Measurements from ENCODE around the gene RPAP3.

Gene RPAP3

DNA sequence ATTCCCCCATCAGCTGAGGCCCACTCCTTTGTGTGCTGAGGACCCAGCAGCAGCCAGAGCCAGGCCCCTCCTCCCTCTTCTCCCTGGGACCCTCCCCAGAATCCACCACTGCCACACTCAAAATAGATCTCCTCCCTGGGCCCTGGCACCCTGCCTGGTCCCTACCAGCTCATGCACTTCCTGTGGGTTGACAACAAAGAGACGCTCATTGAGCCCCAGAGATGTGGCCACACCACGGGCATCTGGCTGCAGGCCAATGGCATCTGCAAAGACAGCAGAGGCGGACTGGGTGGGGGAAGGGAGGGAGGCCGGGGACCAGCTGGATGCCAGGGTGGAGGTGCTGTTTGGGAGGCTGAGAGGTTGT is 35.5 kb upstream of the RPAP3 start:
- no peak for FAIRE-seq

DNA sequence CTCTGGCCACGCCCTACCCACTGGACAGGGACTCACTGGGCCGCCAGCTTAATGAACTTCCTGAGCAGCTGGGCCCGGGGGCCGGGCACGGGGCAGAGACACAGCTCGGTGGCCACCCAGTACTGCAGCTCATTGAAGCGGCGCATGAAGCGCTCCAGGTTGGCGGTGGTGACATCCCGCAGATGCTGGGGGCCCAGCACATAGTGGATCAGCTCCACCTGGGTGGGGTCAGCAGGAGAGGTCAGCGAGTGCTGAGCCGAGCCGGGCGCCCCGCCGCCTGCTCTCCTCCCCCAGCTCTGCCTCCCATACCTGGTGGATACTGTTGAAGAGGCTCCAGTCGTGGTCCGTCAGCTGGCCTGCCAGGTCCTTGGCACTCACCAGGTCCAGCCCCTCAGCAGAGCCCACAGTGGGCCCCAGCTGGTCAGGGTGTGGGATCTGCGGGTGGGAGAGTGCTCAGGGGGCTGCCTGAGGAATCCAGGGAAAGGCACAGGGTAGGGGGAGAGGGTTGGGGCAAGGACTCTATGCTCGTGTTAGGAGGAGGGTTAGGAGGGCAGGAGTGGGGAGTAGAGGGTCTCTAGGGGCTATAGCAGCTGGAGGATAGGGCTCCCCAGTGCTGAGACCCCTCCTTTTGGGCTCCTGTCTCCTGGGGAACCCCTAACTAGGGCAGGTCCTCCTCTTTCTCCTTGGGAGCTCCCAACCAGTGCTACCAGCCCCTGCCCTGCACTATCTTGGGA is 34.9 kb upstream of the RPAP3 start:
- FAIRE-seq = no peak

DNA sequence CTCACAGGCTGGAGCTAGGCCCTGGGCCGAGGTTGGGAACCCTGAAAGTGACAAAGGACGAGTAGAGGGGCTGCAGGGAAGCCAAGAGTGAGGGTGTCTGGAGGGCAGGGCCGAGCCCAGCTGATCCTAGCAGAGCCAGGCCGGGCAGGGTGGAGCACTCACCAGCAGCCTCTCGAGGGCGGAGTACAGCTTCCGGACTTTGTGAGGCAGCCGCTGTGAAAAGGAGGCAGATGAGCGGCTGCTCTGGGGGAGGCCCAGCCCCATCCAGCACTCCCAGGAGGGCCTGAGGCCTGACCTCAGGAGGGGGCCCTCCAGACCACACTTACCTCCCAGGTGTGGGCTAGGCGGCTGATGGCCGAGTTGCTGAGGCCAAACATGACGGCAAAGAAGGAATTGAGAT is 34.1 kb upstream of the RPAP3 start:
- no peak for FAIRE-seq

DNA sequence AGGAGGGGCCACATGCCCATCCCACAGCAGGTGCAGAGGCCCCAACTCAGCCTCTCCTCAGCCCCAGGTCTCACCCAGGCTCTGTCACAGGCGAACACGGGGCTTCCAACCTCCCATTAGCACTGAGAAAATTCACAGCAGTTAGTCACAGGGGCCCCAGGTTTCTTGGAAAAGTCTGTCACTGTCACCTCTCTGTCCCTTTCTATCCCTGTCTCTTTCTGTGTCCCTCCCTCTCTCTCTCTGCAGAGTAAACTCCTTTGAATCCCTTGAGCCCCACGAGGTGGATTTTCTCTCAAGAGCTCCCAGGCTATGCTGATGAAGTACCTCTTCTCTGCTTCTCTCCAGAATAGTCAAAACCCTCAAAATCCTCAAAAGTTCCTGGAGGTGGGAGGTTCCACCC is 33.5 kb upstream of the RPAP3 start:
- FAIRE-seq = no peak

GRCh38 chr12:47737936-47738594 is 32.2 kb upstream of the RPAP3 start:
- no peak for FAIRE-seq

GRCh38 chr12:47736877-47737676 is 31.2 kb upstream of the RPAP3 start:
- FAIRE-seq = no peak

GRCh38 chr12:47736216-47736615 is 30.4 kb upstream of the RPAP3 start:
- FAIRE-seq = no peak

DNA sequence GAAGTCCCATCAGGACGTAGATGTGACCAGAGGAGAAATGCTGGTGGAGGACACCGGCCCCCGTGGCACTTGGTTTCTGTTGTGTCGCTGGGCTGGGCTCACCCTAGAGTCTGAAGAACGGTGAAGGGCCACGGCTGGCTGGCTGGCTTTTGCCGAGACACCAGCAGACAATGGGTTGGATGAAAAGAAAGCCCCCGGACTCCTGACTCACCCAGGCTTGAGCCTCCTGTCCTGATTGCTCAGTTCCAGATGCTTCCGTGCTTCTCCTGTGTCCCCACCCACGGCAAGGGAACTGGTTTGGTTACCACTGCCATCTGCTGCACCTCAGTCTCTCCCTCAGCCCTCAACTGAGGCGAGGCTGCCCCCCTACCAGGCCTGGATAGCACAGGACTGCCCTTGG is 29.8 kb upstream of the RPAP3 start:
- no peak for FAIRE-seq

DNA sequence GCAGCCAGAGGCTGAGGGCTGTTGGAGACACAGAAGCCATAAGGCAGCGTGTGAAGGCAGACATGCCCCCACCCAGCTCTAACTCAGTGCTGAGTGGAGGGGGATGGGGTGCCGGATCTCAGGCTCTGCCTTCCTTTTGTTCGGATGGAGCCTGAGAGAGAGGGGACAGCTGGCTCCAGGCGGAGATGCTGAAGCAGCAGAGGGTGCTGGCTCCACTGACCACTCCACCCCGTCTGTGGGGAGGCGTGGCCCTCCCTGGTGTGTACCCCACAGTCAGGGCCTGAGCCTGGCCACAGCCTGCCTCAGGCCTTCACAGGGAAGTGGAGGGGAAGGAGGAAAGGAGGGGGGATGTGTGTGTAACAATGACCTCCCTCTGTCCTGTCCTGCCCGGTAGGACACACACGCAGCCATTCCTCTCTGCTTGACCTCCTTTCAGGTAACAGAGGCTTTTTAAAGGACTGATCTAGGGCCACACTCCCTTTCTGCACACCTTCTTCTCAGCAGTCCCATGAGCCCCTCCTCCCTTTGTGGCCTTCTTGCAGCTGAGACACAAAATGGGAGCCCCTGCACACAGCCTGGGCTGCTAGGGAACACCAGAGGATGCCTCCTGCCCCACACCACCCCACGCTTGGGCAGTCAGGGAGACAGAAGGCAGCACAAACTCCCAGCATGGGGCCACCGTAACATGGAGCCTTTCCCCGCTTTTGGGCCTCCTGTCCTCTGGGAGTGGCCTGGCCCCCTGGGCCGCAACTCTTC is 29.1 kb upstream of the RPAP3 start:
- FAIRE-seq = no peak

GRCh38 chr12:47733142-47733541 is 27.3 kb upstream of the RPAP3 start:
- FAIRE-seq = no peak

GRCh38 chr12:47732504-47732903 is 26.7 kb upstream of the RPAP3 start:
- FAIRE-seq = no peak

DNA sequence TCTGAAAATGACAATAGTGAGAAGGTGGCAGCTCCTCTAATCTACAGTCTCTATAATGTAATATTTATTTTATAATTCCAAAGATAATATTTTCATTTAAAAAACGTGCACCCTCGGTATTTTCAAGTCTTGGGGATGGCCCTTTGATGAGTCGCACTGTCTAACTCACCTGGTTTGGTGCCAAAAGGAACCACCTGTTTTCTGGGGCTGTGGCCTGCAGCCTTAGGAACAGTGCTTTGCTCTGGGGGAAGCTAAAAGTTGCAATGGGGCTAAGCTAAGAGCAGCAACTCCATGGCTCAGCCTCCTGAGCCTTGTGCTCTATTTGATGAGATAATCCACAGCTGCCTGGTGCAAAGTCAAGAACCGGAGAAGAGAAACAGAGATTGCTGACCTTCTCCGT is 25.9 kb upstream of the RPAP3 start:
- FAIRE-seq = no peak

GRCh38 chr12:47730341-47730744 is 24.5 kb upstream of the RPAP3 start:
- no peak for FAIRE-seq

DNA sequence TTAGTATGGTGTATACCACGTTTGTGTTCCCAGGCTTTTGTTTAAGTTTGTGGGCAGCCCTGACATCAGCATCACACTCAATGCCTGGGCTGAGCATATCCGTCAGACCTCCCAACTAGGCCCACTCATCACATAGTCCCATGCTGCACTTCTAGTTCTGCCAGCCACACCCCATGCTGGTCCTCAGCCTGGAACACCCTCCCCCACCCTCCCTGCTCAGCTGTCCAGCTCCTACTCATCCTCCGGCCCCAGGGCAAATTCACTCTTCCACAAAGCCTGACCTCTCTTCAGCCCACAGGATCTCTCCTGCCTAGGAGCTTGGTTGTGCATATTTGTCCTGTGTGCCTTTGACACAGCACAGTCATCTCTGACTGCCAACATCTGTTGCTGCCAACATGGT is 23.4 kb upstream of the RPAP3 start:
- no peak for FAIRE-seq

GRCh38 chr12:47725893-47726292 is 20.1 kb upstream of the RPAP3 start:
- FAIRE-seq = no peak

- no peak for FAIRE-seq
Measured at GRCh38 chr12:47725091-47725772, 19.4 kb upstream of the RPAP3 start, which contains the start of gene ENDOU. TSS of gene ENDOU (minus strand) at chr12:47725490. CDS start at chr12:47725413, 77 bp downstream.

- no peak for FAIRE-seq
Measured at GRCh38 chr12:47722941-47723631, 17.3 kb upstream of the RPAP3 start.

- no peak for FAIRE-seq
Measured at GRCh38 chr12:47722136-47722834, 16.5 kb upstream of the RPAP3 start.

GRCh38 chr12:47721431-47721973 is 15.7 kb upstream of the RPAP3 start:
- no peak for FAIRE-seq

- no peak for FAIRE-seq
Measured at GRCh38 chr12:47718531-47718930, 12.7 kb upstream of the RPAP3 start.

Measured in TTC549 (cell line).